Measurements from ENCODE around the gene PPP2R1B. TPM values are rescaled to one million over a fixed set of nuclear protein-coding genes. Genes with fewer than 3 reads are reported as not detected.
"Not testable (repeated sequence)": the region's sequence is repeated elsewhere in the genome, so short reads cannot be mapped to it uniquely, and the experiment has no call there.

PPP2R1B gene
- total and polyA plus RNA-seq, 8 donors: 5.5 to 71.2 (median 24.8) TPM

- Histone ChIP-seq H3K4me1 (peaks cover 0 to 24% (median 10%) of the 10 kb centered on the region in 4 donors), H3K27ac (peak overlapping the region in 1 of 5 donors; percentile 33), H3K27me3 (no peaks in the 10 kb centered on the region), H3K36me3 (peaks cover 0 to 40% (median 24%) of the 10 kb centered on the region in 4 donors), H3K9me3 (no peaks in the 10 kb centered on the region), H3K4me3 (no peak overlapping the region)
- no peak for TF ChIP-seq CTCF (IDR thresholded peaks at IDR 0.05)
- DNase-seq: no peak
- WGBS, 5 donors: 61 to 83% (median 70%) methylated on average over 2 of the region's 2 CpGs
- intact Hi-C loops (cut with DNase I; ENCODE audit: low total_unique reads): loop anchor here (10.0 kb wide), 1 partner anchor 59 kb away; no protein-coding TSS in a partner anchor
These were observed 19.8 kb upstream of the PPP2R1B start for GRCh38 chr11:111785886-111786412.

GRCh38 chr11:111785076-111785475 is 18.9 kb upstream of the PPP2R1B start:
- peaks cover 0 to 24% (median 10%) of the 10 kb centered on the region in 4 donors for H3K4me1 ChIP-seq
- no peak overlapping the region for H3K27ac ChIP-seq
- WGBS, 5 donors: 66 to 84% (median 79%) methylated on average over 2 of the region's 2 CpGs
- no peaks in the 10 kb centered on the region for H3K9me3 ChIP-seq
- DNase-seq: no peak
- no peak overlapping the region for H3K4me3 ChIP-seq
- H3K27me3 ChIP-seq: no peaks in the 10 kb centered on the region
- peaks cover 0 to 38% (median 24%) of the 10 kb centered on the region in 4 donors for H3K36me3 ChIP-seq
- intact Hi-C loops (cut with DNase I; ENCODE audit: low total_unique reads): loop anchor here (10.0 kb wide), 1 partner anchor 60 kb away; no protein-coding TSS in a partner anchor
- TF ChIP-seq POLR2AphosphoS5 (IDR thresholded peaks at IDR 0.05): no peak
- no peak for TF ChIP-seq EP300 (IDR thresholded peaks at IDR 0.05)
- no peak for TF ChIP-seq CTCF (IDR thresholded peaks at IDR 0.05)
- TF ChIP-seq POLR2A (IDR thresholded peaks at IDR 0.05): no peak

- DNase-seq, H3K4me3 ChIP-seq, H3K9me3 ChIP-seq, H3K27ac ChIP-seq, H3K27me3 ChIP-seq: not testable (repeated sequence)
- peaks cover 0 to 37% (median 24%) of the 10 kb centered on the region in 4 donors for H3K36me3 ChIP-seq
- intact Hi-C loops (cut with DNase I; ENCODE audit: low total_unique reads): loop anchor here (5.0 to 10.0 kb wide), 2 partner anchors 60 to 187 kb away; no protein-coding TSS in a partner anchor
- WGBS, 5 donors: 97 to 98% (median 97%) methylated on average over 10 of the region's 10 CpGs
- peaks cover 0 to 24% (median 10%) of the 10 kb centered on the region in 4 donors for H3K4me1 ChIP-seq
These were observed 18.1 kb upstream of the PPP2R1B start for GRCh38 chr11:111784311-111784710.

DNA sequence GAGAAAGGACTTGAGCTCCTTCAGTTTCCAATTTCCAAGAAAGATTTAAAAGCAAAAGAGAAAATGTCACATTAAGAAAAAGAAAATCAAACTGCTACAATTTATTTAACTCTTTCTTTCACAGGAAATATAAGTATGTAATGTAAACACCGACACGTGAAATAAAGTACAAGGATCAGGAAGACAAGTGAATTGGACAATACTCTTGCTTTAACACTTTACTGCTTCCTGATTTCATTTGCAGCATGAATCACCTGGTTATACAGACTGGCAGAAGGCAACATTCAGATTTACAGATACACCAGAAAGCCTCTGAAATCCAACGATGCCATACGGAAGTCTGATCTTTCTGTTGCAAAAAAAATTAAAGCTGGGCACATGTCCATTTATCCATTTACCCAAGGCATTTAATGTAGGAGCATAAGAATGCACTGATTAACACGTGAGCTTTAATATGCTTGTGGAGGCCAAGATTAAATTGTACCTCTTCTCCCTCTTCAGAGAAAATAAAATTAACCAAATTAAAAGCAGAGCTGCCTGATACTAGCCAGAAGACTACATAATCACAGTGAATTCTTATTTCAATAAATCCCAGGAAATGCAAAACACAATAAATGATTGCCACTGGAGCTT is 16.0 kb upstream of the PPP2R1B start:
- H3K27me3 ChIP-seq: no peaks in the 10 kb centered on the region
- H3K36me3 ChIP-seq: peaks cover 0 to 34% (median 22%) of the 10 kb centered on the region in 4 donors

More for the DNA sequence above, 16.0 kb upstream of the PPP2R1B start:
- TF ChIP-seq EP300 (IDR thresholded peaks at IDR 0.05) (no peak), CTCF (IDR thresholded peaks at IDR 0.05) (no peak)
- Histone ChIP-seq H3K4me3 (no peak overlapping the region), H3K4me1 (peaks cover 0 to 22% (median 10%) of the 10 kb centered on the region in 4 donors), H3K9me3 (no peaks in the 10 kb centered on the region), H3K27ac (peak overlapping the region in 1 of 5 donors; percentile 17)
- 23 to 54% (median 43%) methylated on average over 5 of the region's 5 CpGs for WGBS, 5 donors
- intact Hi-C loops (cut with DNase I; ENCODE audit: low total_unique reads): loop anchor here (5.0 to 10.0 kb wide), 2 partner anchors 63 to 185 kb away; no protein-coding TSS in a partner anchor
- DNase-seq: no peak

All from stomach (tissue), 9 donors.